HCT116 (cell line): ENCODE measurements around the gene FAM241A.

Source experiments
- CTCF ChIP-seq, 3 experiments: fragments of 200-600 bp in 1 of 3; sonication (generic) in 1 of 3; IDR thresholded peaks in 2 of 3; conservative IDR thresholded peaks in 1 of 3; 2 replicates each; pipeline ENCODE4 v1.5.1; 2012 to 2017; ENCODE audit warnings: low read depth in 2 of 3, low read length in 2 of 3, antibody characterized with exemption in 1 of 3, borderline replicate concordance in 1 of 3, control low read depth in 1 of 3, mild to moderate bottlenecking in 1 of 3, mixed read lengths in 1 of 3, mixed run types in 1 of 3, moderate library complexity in 1 of 3; ENCODE audit not compliant: insufficient read depth in 1 of 3
- ELF1 ChIP-seq: IDR thresholded peaks from 2 replicates; pipeline ENCODE4 v1.6.1; 2012; ENCODE audit warnings: low read depth, borderline replicate concordance
- EZH2 ChIP-seq: fragments of 200-600 bp; sonication (generic); IDR thresholded peaks from 2 replicates; pipeline ENCODE4 v1.6.1; 2017; ENCODE audit warnings: antibody characterized with exemption, mixed run types
- JUND ChIP-seq: IDR thresholded peaks from 2 replicates; pipeline ENCODE4 v1.6.1; 2012
- MAX ChIP-seq: IDR thresholded peaks from 2 replicates; pipeline ENCODE4 v1.6.1; 2012
- POLR2A ChIP-seq: IDR thresholded peaks from 2 replicates; pipeline ENCODE4 v1.7.0; 2011; ENCODE audit warnings: borderline replicate concordance; ENCODE audit not compliant: insufficient read depth, insufficient read length; ENCODE audit errors: extremely low read depth
- POLR2AphosphoS5 ChIP-seq: IDR thresholded peaks from 2 replicates; pipeline ENCODE4 v1.6.1; 2011; ENCODE audit warnings: mild to moderate bottlenecking, low read depth, low read length, moderate library complexity
- RAD21 ChIP-seq: IDR thresholded peaks from 2 replicates; pipeline ENCODE4 v1.6.1; 2012; ENCODE audit warnings: low read depth, mild to moderate bottlenecking
- REST ChIP-seq: IDR thresholded peaks from 2 replicates; pipeline ENCODE4 v1.6.1; 2012; ENCODE audit warnings: low read depth
- SIN3A ChIP-seq: IDR thresholded peaks from 2 replicates; pipeline ENCODE4 v1.6.1; 2012; ENCODE audit warnings: low read depth
- SP1 ChIP-seq: IDR thresholded peaks from 2 replicates; pipeline ENCODE4 v1.6.1; 2012; ENCODE audit warnings: low read depth
- TCF7L2 ChIP-seq: IDR thresholded peaks from 2 replicates; pipeline ENCODE4 v1.7.0; 2011; ENCODE audit warnings: borderline replicate concordance, inconsistent platforms; ENCODE audit not compliant: insufficient read depth, insufficient read length; ENCODE audit errors: extremely low read depth
- ZBTB33 ChIP-seq: IDR thresholded peaks from 2 replicates; pipeline ENCODE4 v1.6.1; 2011; ENCODE audit warnings: mild to moderate bottlenecking, low read length, moderate library complexity; ENCODE audit not compliant: insufficient replicate concordance; ENCODE audit errors: extremely low read depth
- ZNF274 ChIP-seq: fragments of 200-500 bp; sonication (Bioruptor generic); IDR thresholded peaks from 2 replicates; pipeline ENCODE4 v1.6.1; 2014; ENCODE audit warnings: mild to moderate bottlenecking, low read depth, low read length, inconsistent platforms

GRCh38 chr4:112105201-112105969 is 39.9 kb upstream of the FAM241A start:
- TF ChIP-seq POLR2A (no peak), JUND (no peak), ELF1 (no peak), CTCF (IDR thresholded peaks at IDR 0.05 in 2 of 3, conservative IDR thresholded peaks at IDR 0.05 in 1 of 3; ENCODE audit: borderline replicate concordance in 1 of 3, insufficient read depth in 1 of 3, low read depth in 2 of 3, low read length in 2 of 3) (no peak), MAX (no peak), EZH2 (no peak), SIN3A (no peak), SP1 (no peak), REST (no peak), POLR2AphosphoS5 (no peak), RAD21 (no peak), TCF7L2 (no peak), ZNF274 (no peak), ZBTB33 (no peak)
